SW480 (cell line): Measurements from ENCODE around the gene SLC24A2.
"Not testable (repeated sequence)": the region's sequence is repeated elsewhere in the genome, so short reads cannot be mapped to it uniquely, and the experiment has no call there.

ENCODE experiments used
- DNase-seq: peaks from one replicate; pipeline ENCODE4 v3.0.0-alpha.2; 2016; ENCODE audit warnings: low spot score

Gene SLC24A2

DNA sequence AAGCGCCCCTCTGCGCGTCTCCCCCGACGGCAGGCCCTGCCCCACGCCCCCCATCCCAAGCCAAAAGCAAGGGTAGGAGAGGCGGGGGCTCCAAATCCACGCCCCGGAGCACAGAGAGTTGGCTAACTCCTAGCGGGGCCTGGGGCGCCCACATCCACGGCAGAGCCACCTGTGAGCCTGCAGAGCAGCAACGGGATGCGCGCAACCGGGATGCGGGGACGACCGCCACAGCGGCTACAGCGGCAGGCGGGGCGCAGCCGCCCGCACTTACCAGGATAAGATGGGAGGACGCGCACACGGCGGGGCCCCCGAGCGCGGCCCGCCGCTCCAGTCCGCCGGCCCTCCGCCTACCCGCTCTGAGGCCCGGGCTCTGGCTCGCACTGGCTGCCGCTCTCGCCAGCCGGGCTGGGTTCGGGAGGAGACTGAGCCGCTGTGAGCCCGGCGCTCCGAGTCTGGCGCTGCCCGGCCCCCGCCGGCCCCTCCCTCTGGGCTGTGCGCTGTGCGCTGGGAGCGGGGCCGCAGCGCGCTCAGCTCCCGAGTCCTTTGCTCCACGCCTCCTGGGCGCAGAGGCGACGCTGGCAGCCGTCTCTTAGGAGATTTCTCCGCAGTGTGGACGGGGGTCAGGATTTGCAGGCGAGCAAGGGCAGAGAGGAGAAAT is at the start of gene SLC24A2:
Gene SLC24A2 (minus strand): TSS at position 424 of the 658 bp plus-strand sequence.
- DNase-seq = no peak

DNA sequence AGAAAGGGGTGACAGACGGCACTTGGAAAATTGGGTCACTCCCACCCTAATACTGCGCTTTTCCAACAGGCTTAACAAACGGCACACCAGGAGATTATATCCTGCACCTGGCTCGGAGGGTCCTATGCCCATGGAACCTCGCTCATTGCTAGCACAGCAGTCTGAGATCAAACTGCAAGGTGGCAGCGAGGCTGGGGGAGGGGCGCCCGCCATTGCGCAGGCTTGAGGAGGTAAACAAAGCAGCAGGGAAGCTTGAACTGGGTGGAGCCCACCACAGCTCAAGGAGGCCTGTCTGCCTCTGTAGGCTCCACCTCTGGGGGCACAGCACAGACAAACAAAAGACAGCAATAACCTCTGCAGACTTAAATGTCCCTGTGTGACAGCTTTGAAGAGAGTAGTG is 44.5 kb upstream of the SLC24A2 start:
- not testable (repeated sequence) for DNase-seq

DNA sequence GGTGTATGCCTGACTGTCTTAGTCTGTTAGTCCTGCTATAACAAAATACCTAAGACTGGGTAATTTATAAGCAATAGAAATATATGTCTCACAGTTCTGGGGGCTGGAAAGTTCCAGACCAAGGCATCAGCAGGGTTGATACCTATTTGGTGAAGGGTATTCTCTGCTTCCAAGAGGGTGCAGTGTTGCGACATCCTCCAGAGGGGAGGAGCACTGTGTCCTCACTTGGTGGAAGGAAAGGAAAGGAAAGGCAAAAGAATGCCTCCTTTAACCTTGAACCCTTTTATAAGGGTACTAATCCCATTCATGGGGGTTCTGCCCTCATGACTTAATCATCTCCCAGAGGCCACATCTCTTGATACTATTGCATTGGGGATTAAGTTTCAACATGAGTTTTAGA is 42.0 kb upstream of the SLC24A2 start:
- DNase-seq = no peak

DNA sequence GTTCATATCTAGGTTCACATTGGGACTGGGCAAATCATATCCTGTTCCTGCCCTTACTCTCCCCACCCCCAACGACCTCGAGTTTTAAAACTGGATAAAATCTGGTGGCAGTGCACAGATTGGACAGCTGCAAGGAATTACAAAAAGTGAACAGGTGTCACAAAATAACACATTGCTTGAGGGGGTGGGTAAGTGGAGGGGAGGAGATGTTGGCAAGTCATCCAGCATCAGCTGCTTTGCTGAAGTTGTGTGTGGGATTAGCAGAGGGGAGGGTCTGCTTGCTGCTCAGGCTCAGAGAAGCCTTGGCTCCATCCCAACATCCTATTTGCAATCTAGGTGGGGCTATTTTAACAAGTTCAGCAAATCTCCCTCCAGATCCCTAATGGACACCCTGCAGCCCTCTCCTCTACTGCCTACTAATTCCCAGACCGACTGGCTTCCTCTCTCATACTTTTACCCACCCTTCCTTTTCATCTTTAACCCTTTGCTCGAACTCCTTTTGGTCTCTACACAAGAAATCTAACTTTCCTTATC is 39.8 kb upstream of the SLC24A2 start:
- DNase-seq = no peak

DNA sequence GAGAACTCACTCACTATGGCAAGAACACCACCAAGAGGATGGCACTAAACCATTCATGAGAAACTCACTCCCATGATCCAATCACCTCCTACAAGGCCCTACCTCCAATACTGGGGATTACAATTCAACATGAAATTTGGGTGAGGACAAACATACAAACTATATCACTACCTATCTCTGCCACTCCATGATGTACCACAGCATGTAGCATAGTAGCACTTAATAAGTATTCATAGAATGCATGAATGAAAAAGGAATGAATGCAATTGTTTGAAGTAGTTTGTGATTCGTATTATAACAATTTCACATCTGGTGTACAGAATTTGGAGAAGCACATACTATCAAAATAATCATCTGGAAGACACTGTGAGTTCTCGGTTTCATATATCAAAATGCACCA is 27.9 kb upstream of the SLC24A2 start:
- DNase-seq = no peak

DNA sequence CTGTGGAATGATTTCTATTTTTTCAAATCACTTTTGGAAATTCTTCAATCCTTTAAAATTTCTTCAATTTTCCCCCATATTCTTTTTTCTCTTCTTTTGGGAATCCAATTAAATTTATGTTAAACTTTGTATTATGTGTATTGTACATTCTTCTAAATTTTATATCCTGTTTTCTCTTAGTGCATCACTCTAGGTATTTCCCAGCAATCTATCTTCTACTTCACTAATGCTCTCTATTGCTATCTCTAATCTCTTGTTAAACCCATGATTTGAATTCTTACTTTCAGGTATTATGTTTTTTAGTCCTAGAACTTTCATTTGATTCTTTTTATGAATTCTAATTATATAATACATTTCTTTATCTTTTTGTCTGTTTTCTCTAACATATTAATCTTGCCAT is 23.4 kb upstream of the SLC24A2 start:
- DNase-seq = no peak

DNA sequence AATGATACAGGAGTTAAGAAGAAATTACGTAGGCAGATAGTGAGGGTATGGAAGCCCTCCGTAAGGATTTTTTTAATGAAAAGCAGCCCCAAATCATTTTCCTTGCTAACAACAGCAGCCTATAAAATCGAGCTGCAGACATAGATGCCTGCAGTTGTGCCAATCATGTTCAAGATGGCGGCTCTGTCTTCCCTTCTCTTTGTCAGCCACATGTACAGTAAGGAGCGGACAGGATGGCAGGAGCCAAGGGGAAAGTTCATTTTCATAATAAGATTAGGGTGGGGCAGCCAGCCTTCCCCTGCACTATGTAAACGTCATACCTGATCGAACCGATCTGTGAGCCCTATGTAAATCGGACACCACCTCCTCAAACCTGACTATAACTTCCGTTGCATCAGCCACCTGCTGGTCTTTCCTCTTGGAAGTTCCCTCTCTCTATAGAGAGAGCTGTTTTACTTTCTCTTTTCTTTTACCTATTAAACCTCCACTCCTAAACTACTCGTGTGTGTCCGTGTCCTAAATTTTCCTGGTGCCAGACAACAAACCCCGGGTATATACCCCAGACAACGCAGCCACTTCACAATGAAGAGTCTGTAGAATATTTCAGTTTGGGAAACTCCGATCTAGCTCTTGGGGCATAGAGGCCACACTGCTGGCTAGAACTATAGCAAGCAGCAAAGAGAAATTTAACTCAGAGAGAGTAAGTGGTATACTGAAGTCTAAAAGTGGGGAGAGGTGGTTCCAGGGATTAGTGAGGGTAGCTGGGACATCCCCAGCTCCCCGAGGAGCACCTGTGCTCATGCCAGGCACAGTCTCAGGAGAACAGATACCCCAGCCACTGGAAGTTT is 20.8 kb upstream of the SLC24A2 start:
- DNase-seq = peak; percentile 21

DNA sequence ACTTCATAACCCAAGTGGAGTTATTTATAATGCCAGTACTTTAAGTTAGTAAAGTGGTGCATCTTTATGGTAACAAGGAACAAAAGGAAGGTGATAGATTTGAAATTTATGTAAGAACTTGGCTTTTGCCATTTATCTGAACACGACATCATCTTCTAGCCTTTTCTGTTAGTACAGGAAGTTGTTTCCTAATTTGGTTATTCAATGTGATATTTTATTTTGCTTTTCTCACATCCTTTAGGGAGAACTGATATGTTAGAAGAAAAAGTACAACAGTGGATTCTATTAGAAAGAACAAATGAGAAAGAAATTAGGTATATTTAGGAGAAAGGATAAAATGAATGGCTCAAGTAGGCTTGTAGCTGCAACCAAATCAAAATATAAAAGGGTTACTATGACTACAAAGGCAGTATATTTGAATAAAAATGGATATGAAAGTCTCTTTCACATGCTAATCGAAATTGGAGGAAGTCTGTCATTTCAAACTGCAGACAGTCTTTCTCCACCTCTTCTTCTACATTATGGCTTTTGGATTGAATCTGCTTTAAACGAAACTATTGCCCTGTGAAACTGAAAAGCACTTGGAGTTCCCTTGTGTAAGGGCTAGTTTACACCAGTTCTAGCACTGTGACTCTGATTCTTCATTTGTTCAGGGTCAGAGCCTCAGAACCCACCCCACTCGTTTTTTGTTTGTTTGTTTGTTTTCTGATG is 18.5 kb upstream of the SLC24A2 start:
- DNase-seq = no peak

DNA sequence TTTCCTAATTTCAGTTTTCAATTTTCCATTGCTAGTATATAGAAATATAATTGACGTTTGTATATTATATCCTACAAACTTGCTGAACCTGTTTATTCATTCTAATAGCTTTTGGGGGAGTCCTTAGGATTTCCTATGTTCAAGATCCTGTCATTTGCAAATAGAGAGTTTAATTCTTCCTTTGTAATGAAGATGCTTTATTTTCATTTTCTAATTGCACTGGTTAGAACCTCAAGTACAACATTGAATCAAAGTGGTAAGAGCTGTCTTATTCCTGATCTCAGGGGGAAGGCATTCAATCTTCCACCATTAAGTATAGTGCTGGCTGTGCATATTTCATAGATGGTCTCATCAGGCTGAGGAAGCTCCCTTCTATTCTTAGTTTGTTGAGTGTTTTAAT is 15.6 kb upstream of the SLC24A2 start:
- DNase-seq = no peak

DNA sequence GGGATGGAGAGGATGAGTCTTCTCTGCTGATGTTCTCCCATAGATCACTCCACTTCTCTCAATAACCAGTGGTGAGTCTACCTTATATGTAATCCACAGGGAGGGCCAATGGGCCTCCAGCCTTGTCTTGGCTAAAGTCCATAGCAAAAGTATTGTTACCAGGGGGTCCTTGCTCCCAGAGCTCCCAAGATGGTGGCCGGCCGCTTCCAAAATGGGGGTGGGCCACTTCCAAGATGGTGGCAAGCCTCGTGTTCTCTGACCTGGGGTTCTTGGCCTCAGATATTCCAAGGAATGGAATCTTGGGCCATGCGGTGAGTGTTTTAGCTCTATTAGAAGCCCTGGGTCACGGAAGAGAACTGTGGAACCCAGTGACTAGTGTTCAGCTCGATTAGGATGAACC is 12.0 kb upstream of the SLC24A2 start:
- DNase-seq = no peak

DNA sequence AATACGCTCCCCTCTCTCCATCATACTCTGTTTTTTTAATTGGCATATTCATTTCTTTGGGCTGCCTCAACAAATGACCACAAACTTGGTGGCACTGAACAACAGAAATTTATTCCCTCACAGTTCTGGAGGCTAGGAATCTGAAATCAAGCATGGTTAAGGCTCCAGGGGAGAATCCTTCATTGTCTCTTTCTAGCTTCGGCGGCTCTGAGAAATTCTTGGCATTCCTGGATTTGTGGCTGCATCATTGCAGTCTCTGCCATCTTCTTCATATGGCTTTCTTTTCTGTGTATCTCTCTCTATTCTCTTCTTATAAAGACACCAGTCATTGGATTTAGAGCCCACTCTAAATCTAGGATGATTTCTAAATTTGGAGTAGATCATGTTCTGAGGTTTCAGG is 10.9 kb upstream of the SLC24A2 start:
- DNase-seq = no peak

DNA sequence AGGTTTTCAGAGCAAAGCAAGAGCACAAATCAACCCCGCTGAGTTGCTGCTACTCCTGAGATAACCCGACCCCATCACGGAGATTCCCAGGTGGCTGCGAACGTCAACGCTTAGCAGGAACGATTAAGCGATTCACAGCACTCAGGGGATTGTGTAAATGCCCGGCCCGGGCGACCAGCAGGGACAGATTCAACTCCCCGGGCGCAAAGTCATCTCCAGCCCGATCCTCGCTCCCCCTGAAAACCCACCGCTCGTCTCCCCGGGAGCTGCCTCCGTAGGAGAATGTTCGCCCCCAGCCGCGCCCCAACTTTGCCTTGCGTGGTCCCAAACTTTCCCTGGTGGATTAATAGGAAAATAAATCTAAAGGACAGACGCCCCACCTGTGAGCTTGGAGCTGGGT is 685 bp downstream of the SLC24A2 start:
- no peak for DNase-seq

DNA sequence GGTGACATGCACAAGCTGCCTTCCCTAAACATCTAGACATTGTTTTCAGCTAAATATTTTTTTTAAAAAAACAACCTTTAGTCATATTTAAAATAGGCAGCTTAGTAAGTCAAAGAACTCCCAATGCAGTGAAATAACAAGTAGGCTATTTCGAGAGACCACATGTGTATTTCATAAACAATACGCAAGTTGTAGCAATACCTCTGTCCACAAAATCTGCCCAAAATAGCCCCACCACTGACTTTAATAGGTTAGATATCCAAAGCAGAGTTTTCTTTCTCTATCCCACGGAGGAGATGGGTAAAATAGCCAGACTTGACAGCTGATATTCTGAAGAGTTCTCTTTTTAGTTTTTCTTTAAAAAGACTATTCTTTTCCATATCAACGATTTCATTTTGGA is 1.2 kb downstream of the SLC24A2 start:
- DNase-seq = no peak

DNA sequence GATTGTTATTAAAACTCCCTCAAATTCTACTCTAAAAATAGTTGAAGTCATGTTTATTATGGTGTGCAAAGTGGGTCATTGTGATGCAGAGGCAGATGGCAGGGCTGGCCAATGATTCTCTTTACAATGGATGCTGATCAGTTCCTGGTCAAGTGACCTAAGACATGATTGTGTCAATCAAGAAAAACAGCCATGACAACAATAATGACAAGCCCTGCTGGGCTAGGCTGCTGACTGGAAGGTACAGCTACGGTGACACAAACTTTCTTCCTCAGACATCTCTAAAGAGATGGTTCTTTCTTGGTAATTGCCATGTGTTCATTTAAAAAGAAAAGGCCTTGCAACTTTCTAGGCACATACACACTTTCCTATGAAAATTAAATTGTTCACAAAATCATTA is 3.6 kb downstream of the SLC24A2 start:
- no peak for DNase-seq

DNA sequence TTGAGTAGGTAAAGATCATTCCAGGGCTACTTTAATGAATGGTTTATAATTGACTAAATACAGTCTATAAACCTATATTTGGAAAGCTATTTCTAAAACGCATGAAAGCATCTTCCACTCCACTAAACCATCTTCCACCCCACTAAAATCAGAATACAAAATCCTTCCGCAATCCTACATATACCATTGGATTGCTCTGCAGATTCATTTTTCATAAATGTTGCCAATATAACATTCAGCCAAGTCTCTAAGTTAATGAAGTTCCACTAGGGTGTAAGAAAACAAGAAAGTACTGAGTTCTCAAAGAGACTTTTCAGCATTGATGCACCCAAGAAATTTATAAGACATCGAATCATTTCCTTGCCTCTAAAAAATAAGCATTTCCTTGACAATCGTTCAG is 4.7 kb downstream of the SLC24A2 start:
- no peak for DNase-seq

DNA sequence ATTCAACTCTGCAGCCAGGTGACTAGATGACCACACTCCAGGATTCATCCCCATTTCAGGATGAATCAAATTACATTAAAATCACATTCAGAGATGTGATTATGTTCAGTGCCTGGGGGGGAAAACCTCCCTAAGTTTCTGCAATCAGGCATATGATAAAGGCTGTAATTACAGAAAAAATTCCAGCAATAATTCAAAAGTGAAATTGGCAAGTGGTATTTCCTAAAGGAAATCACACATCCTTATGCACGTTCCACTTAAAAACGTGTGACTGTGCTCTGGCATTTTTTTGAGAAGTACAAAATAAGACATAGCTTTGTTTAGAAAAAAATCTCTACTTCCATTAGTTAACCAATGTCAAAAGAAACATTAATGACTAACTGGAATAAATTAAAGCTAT is 5.3 kb downstream of the SLC24A2 start:
- DNase-seq = no peak

DNA sequence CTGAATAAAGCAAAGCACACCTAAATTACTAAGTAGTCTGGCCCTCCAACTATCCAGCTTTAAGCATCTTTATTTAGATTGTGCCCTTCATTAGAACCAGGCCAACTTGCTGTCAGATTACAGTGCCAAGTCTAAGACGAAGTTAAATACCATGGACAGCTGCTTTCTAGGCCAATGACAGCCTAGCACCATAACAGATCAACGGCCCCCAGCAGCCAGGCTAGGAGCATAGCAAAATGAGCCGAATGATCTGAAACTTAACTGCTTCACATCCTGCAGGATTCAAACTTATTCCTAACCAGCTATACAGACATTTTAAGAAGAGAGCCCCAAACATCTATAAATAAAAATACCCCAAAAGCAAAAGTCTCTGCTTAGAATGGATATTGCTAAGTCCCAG is 6.8 kb downstream of the SLC24A2 start:
- DNase-seq = no peak

DNA sequence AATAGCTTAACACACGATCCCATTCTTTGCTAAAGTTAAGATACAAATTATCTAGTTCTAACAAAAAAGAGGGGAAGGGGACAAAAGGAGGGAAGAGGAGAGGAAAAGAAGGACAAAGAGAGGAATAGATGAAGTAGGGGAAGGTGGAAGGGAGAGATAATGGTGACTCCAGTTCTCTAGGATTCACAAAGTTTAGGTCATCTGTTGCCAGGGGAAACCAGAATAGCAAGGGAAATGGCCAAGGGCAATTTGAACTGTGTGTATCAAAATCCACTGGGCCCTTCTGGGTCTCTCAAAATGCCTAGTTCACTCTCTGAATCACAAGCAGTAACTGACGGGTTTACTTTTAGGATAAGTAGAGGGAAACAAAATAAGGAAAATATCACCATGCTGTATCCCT is 7.6 kb downstream of the SLC24A2 start:
- DNase-seq = no peak

DNA sequence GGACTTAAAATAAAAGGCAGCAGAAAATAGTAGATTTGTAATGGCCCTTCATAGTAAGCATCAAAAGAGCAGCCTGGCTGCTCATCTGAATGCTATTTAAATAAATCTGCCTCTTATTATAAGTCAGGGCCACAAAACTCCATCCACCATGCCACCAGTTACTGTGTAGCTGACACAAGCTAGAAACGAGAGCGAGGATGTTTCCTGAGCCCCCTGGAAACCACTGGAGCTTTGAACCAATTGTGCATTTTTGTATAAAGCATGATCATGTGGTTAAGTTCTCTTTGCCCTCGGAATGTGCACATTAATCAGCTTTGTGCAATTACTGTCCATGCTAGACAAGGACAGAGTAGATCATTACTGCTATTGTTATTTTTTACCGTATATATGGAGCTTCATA is 17.4 kb downstream of the SLC24A2 start:
- DNase-seq = no peak

DNA sequence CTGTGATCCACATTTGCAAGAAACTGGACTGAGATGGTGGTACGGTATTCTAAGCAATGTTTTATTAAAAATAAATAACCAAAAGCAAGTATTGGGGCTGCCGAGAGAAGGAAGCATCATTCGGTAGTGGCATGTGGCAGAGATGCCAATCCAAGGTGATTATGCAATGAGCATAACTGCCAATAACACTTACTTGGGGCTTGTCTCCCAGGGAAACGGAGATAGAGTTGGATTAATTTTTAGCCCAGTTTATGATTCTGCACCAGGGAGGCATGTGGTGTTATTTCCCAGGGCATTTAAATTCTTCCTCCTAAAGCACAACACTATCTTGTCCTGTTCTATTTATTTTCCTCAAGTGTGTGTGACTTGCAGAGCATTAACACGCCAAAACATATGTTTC is 17.9 kb downstream of the SLC24A2 start:
- no peak for DNase-seq

DNA sequence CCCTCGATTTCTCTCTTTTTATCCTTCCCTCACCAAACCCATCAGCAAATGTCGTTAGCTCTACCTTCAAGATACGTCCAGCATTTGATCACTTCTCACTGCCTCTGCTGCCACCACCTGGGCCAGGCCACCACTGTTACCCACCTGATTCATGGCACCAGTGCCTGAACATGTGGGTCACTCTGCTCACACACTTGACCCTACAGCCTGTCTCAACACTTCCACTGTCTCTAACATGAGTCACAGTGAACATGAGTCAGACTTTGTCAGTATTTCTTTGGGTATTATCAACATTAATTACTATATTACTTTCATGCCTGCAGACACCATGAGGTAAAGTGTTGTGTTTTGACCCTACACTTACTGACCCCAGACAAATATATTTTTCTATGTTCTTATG is 19.6 kb downstream of the SLC24A2 start:
- no peak for DNase-seq

DNA sequence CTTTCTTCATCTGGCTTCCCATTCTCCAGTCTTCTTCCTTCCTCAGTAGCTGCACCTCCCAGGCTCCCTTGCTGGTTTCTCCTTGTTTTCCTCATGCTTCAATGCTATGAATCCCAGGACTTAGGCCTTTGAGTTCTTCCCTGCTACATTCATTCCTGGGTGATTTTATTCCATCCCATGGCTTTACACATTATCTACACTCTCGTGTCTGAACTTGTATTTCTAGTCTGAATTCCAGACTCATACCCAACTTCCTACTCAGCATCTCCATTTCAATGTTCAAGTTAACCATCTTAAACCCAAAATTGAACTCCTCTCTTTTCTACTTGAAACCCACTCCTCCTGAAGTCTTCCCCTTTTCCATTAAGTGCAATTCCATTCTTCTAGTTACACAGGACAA is 20.0 kb downstream of the SLC24A2 start:
- no peak for DNase-seq

DNA sequence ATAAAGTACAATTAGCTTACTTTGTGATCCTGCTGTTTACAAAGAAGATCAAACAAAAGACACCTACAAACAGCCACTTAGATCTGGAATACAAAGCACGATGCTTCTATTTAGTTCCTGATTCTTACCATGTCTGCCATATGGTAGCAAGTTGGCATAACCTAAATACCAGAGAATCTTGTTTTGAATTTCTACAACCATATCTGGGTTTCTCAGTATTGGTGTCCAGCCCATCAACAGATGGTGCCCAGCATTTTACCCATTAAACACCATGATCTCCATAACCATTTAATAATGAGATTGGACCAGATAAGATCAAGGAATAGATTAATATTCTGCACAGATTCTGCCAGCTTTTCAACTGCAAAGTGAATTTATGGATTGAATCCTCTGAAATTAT is 29.8 kb downstream of the SLC24A2 start:
- DNase-seq = no peak
